ENCODE data around the gene SFMBT2. TPM values are rescaled to one million over a fixed set of nuclear protein-coding genes. Genes with fewer than 3 reads are reported as not detected.
"Not testable (repeated sequence)": the region's sequence is repeated elsewhere in the genome, so short reads cannot be mapped to it uniquely, and the experiment has no call there.

Gene SFMBT2
- polyA plus RNA-seq, 1 donor = 7.9 TPM

- DNase-seq = no peak
These were observed 200.3 kb downstream of the SFMBT2 start for GRCh38 chr10:7210516-7210915.

GRCh38 chr10:7209458-7209857, 201.4 kb downstream of the SFMBT2 start:
- no peak for DNase-seq

DNA sequence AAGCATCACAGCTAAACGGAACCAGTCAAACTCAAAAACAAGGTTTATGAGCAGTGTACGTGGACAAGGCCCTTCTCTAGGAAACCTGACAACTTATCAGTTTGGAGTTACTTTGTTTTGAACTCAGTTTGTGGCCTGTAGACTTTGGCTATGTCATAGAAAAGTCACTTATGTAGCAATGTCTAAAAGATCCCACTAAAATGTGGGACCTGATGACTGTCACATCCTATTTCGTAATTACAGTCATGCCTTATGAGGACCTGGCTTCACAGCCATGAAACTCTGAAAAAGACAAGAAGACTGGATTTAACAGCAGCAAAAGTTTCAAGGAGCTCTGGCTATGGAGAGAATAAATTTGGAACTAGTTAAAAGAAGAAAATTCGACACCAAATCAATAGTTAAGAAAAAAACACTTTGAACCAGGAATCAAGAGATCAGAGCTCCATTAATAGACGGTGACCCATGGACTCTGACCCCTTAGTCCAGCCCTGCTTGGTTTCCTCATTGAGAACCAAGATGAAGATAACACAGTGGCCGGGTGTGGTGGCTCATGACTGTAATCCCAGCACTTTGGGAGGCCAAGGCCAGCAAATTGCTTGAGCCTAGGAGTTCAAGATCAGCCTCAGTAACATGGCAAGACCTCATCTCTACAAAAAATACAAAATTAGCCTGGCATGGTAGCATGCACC, 204.3 kb downstream of the SFMBT2 start:
- no peak for DNase-seq

DNA sequence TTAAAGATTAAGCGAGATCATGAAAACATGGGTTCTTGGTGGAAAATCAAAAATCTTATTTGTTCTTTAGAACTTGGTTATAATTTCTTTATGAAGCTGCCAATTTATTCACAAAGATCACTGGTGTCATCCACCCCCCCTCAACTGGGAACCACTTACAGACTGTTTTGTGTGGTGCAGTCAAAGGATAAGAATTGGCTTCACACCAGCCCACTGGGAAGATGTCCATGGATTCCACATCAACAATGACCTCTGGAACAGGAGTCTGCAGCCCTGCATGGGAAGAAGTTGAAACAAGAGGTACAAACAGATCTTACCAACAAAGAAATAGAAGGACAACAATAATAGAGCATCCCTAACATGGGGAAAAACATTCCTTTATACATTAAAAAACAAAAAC, 205.2 kb downstream of the SFMBT2 start:
- no peak for DNase-seq

GRCh38 chr10:7202793-7203355, 208.0 kb downstream of the SFMBT2 start:
- DNase-seq = peak; percentile 23

DNA sequence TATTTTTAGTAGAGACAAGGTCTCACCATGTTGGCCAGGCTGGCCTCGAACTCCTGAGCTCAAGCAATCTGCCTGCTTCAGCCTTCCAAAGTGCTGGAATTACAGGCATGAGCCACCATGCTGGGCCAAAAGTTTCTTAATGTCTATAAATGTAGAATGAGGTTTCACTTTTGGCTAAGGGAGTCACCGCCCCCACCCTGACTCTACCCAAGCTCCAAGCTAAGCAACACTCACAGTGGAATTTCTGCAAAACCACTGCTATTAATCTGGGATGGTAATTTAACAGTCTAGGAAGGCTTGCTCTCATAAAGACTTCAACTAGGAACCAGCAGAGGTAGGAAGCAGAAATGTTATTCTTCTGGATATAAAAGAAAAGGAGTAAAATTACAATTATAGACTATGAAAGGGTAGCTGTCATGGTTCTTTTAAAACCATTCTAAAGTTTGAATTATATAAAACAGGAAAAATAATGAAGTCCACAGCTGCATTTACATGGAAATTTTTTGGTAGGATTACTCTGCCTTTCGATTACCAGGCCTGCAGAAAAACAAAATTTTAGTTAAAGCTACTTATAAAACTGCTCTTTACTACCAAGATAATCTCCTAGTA, 211.6 kb downstream of the SFMBT2 start:
- DNase-seq = no peak

DNA sequence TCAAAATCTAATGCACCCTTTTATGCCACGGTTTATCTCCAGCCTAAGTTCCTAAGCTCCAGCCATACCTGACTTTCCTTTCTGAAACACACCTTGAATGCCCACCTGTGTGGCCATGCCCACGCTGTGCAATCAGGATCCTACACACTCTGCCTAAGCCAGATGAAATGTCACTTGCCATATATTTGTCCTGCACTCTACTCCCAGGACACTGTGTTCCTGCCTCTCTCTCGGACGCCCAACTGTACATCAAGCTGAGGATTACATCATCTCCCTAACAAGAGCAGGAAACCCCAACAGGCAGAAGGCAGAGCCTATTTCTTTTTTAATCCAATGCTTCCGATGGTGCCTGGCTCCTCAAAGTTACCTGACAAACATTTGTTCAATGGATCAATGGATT, 214.6 kb downstream of the SFMBT2 start:
- no peak for DNase-seq

GRCh38 chr10:7195118-7195517, 215.7 kb downstream of the SFMBT2 start:
- no peak for DNase-seq

DNA sequence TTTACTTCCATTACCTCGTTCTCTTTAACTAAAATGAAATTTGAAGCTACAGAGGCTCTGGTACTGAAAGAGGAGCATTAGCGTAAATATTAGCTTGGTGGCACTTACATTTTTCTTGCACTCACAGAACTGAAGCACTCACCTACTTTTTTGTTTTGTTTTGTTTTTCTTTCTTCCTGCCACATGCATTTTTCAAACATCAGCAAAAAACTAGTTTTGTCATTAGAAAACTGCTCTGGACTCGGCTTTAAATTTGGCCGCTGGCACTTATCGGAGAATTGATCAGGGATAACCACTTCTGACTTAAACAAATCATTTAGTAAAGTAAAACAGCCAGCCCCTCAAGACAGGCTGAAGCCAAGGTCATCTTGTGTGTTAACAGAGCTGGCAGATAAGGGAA, 216.3 kb downstream of the SFMBT2 start:
- no peak for DNase-seq

GRCh38 chr10:7193369-7193768, 217.5 kb downstream of the SFMBT2 start:
- no peak for DNase-seq

GRCh38 chr10:7192831-7193361, 217.9 kb downstream of the SFMBT2 start:
- no peak for DNase-seq

GRCh38 chr10:7192061-7192460, 218.8 kb downstream of the SFMBT2 start:
- no peak for DNase-seq

DNA sequence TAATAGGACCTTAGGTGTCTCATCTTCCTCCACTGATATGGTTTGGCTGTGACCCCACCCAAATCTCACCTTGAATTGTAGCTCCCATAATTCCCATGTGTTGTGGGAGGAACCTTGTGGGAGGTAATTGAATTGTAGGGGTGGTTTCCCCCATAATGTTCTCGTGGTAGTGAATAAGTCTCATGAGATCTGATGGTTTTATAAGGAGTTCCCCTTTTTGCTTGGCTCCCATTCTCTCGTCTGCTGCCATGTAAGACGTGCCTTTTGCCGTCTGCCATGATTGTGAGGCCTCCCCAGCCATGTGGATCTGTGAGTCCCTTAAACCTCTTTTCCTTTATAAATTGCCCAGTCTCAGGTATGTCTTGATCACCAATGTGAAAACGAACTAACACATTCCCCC, 220.1 kb downstream of the SFMBT2 start:
- not testable (repeated sequence) for DNase-seq

DNA sequence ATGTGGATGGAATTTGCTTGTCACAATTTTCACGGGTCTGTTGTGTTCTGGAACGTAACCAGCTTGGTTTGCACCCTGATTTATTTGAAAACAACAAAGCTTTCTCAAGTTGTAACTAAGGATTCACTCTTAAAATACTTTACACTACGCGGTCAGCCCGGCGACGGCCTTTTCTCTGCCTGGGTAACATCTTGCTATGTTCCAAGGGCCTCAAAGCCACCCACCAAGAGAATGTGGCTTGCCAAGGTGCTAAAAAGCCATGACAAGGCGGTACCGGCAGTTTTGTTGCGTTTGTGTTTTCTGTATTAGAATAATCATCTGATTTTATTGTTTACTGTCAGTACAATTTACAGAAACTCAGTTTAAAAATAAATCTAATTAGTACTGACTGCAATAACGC, 220.9 kb downstream of the SFMBT2 start:
- no peak for DNase-seq

DNA sequence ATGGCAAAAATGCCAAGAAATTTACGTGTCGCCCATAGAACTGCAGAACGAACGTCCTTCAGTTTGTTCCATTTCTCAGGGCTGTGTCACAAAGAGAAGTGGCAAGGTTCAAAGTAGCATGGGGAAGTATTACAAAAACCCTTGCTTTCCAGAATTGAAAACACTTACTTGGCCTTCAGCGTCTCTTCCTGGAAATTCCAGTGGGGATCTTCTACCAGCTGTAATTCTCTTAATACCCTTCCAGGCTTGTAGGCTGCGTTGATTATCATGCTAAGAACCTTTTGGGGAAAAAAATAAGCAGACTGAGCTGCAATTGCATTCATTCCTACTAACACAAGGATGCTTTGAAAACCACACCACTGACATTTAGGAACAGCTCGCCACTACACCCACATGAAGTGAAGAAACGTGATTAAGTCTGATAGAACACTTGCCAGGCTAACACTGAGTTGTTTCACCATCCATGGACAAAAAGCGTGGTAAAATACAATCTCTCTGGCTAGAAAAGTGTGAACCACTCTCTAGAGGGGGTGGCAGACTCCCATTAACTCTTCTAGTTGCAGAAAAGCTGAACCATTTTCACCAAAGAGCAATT, 222.3 kb downstream of the SFMBT2 start:
- no peak for DNase-seq

DNA sequence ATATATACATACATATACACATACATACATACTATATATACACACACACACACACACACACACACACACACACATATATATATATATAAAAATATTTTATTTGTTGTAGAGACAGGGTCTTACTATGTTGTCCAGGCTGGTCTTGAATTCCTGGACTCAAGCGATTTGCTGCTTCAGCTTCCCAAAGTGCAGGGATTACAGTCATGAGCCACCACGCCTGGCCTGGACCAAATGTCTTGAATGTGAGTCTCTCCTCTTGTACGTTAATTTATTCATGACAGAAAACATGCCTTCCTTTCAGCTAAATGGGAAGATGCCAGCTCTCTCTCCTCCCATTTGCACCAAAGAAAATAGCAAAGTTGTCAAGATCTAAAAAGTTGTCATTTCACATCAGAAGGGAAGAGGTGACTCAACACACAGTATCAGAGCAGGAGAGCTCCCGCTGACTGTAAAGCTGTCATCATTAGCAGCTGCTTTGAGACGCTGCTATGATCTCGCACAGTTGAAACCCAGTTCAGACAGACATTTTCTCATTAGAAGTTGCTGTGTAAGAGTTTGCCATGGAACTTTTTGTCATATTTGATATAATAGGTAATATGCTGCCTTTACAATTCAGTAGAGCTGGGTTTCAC, 224.3 kb downstream of the SFMBT2 start:
- DNase-seq = no peak

DNA sequence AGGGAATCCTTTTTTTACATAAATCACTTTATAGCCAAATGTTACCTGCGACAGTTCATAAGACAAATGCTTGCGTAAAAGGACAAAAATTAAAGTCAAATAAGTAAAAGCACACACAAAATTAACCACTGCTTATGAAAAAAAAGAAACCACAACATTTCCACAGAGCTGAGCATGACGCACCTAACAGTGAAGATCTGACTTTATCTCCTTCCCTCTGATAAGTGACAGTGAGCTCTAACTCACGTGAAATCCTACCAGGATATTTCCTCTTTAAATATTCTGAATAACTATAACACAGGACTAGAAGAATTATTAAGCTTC, 225.5 kb downstream of the SFMBT2 start:
- DNase-seq = no peak

DNA sequence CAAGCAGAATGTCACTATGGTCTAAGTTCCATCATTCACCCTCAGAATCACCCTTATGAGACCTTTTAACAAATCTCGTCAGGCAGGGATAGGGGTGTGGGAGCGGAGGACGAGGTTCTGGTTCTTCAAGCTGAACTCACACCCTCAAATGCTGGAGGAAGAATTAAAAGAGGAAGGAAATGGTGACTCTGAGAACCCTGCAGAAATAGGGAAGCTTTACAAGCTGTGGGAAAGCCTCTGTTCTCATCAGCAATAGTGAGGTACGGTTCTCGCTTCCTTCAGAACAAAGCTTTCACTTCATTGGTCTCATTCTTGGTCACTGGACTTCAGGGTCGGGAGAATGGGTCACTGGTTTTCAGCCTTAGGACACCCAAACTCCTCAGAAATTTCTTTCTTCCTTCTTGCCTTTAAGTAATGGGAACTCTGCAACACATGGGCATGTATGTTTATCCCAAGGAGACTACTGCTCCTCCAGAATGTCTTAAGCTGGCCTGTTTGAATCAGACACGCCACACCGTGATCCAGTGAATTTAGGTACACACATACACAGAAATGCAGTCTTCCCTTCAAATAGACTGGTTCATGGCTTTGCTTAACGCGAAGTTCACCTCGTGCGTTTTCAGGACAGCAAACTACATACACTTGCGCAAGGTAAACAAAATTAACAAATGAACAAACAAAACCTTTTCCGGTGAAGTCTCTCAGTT, 226.0 kb downstream of the SFMBT2 start:
- DNase-seq = no peak

DNA sequence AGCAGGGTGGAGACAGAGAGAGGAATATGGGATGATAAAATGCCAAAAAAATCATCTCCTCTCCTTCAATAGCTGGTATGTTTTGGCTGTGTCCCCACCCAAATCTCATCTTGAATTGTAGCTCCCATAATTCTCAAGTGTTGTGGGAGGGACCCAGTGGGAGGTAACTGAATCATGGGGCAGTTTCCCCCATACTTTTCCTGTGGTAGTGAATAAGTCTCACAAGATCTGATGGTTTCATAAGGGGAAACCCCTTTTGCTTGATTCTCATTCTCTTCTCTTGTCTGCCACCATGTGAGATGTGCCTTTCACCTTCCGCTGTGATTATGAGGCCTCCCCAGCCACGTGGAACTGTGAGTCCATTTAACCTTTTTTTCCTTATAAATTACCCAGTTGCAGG, 226.7 kb downstream of the SFMBT2 start:
- DNase-seq = not testable (repeated sequence)

DNA sequence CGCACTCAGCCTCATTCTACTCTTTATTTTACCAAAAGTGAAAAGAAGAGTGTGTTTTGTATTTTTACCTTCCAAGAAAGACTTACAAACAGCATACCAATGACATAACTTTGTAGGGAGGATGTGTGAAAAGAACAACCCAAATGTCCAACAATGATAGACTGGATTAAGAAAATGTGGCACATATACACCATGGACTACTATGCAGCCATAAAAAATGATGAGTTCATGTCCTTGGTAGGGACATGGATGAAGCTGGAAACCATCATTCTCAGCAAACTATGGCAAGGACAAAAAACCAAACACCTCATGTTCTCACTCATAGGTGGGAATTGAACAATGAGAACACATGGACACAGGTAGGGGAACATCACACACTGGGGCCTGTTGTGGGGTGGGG, 228.5 kb downstream of the SFMBT2 start:
- not testable (repeated sequence) for DNase-seq

DNA sequence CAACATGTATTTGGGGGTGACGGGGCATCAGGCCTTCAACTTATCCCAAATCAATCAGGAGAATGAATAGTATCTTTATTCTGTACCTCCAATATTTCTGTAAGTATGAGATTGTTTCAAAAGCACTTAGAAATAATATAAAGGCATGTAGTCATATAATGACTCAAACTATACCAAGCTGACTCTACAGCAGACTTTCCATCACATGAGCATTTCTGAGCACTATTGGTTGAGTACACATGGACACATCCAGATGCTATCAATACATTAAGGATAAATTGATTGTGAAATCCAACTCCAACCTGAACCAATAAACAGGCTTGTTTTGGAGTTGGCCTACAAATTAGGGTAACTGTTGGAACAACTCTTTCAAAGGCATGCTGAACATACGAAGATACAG, 229.4 kb downstream of the SFMBT2 start:
- DNase-seq = no peak

GRCh38 chr10:7179536-7179935, 231.3 kb downstream of the SFMBT2 start:
- no peak for DNase-seq

GRCh38 chr10:7173948-7174347, 236.9 kb downstream of the SFMBT2 start:
- DNase-seq = no peak

All from hindlimb muscle (tissue), 1 donor.